H9 (cell line): ENCODE results near the gene ATG9B. TPM values are rescaled to one million over a fixed set of nuclear protein-coding genes. Genes with fewer than 3 reads are reported as not detected.

Experiments used
- DNase-seq: peaks from one replicate; pipeline ENCODE4 v3.0.0-alpha.2; 2017
- H2AFZ ChIP-seq: one replicate; pipeline ENCODE4 v1.6.1; 2013; ENCODE audit warnings: mild to moderate bottlenecking, low read length, control low read depth, moderate library complexity
- H2AK5ac ChIP-seq: 2 replicates; pipeline ENCODE4 v1.6.1; 2013; ENCODE audit warnings: low read length, control low read depth, mixed read lengths; ENCODE audit not compliant: insufficient read length
- H2BK120ac ChIP-seq: one replicate; pipeline ENCODE4 v1.6.1; 2013; ENCODE audit warnings: low read depth, mild to moderate bottlenecking, low read length, control low read depth, inconsistent platforms; ENCODE audit not compliant: poor library complexity, severe bottlenecking
- H2BK12ac ChIP-seq: 2 replicates; pipeline ENCODE4 v1.6.1; 2013; ENCODE audit warnings: low read length, control low read depth, mixed read lengths, low read depth; ENCODE audit not compliant: insufficient read length
- H2BK15ac ChIP-seq: 2 replicates; pipeline ENCODE4 v1.6.1; 2013; ENCODE audit warnings: low read depth, low read length, control low read depth
- H2BK20ac ChIP-seq: one replicate; pipeline ENCODE4 v1.6.1; 2013; ENCODE audit warnings: low read depth, mild to moderate bottlenecking, low read length, control low read depth, inconsistent platforms; ENCODE audit not compliant: poor library complexity, severe bottlenecking
- H2BK5ac ChIP-seq: 2 replicates; pipeline ENCODE4 v1.6.1; 2013; ENCODE audit warnings: low read length, control low read depth, mixed read lengths; ENCODE audit not compliant: insufficient read length
- H3K14ac ChIP-seq: 2 replicates; pipeline ENCODE4 v1.6.1; 2013; ENCODE audit warnings: low read length, control low read depth; ENCODE audit not compliant: insufficient read depth
- H3K18ac ChIP-seq: 2 replicates; pipeline ENCODE4 v1.6.1; 2013; ENCODE audit warnings: low read depth, mild to moderate bottlenecking, mixed read lengths, low read length, control low read depth; ENCODE audit not compliant: insufficient read length
- H3K23ac ChIP-seq: 2 replicates; pipeline ENCODE4 v1.6.1; 2013; ENCODE audit warnings: low read length, control low read depth, mixed read lengths, low read depth; ENCODE audit not compliant: insufficient read length
- H3K23me2 ChIP-seq: 2 replicates; pipeline ENCODE4 v1.6.1; 2013; ENCODE audit warnings: low read depth, mild to moderate bottlenecking, mixed read lengths, low read length, control low read depth; ENCODE audit not compliant: insufficient read length, poor library complexity, severe bottlenecking
- H3K27ac ChIP-seq: 2 replicates; pipeline ENCODE4 v1.5.1; 2013; ENCODE audit warnings: low read length, control low read depth, mixed read lengths, low read depth; ENCODE audit not compliant: insufficient read length
- H3K27me3 ChIP-seq: 2 replicates; pipeline ENCODE4 v1.6.1; 2013; ENCODE audit warnings: low read length, control low read depth, inconsistent platforms; ENCODE audit not compliant: insufficient read depth
- H3K4ac ChIP-seq: 2 replicates; pipeline ENCODE4 v1.6.1; 2013; ENCODE audit warnings: low read depth, mild to moderate bottlenecking, control low read depth, inconsistent platforms, low read length, moderate library complexity
- H3K4me1 ChIP-seq: 2 replicates; pipeline ENCODE4 v1.6.1; 2013; ENCODE audit warnings: low read length, control low read depth, inconsistent platforms; ENCODE audit not compliant: insufficient read depth
- H3K4me2 ChIP-seq: 2 replicates; pipeline ENCODE4 v1.6.1; 2013; ENCODE audit warnings: low read length, control low read depth, mixed read lengths; ENCODE audit not compliant: insufficient read length, insufficient read depth
- H3K56ac ChIP-seq: 2 replicates; pipeline ENCODE4 v1.6.1; 2013; ENCODE audit warnings: low read depth, mild to moderate bottlenecking, mixed read lengths, low read length, control low read depth; ENCODE audit not compliant: insufficient read length
- H3K79me1 ChIP-seq: 2 replicates; pipeline ENCODE4 v1.6.1; 2013; ENCODE audit warnings: low read depth, mild to moderate bottlenecking, moderate library complexity, low read length, control low read depth, inconsistent platforms; ENCODE audit not compliant: insufficient read depth, poor library complexity, severe bottlenecking
- H3K79me2 ChIP-seq: 2 replicates; pipeline ENCODE4 v1.6.1; 2013; ENCODE audit warnings: low read length, control low read depth, inconsistent platforms; ENCODE audit not compliant: insufficient read depth
- H3K9ac ChIP-seq: 2 replicates; pipeline ENCODE4 v1.6.1; 2013; ENCODE audit warnings: low read length, control low read depth, mixed read lengths; ENCODE audit not compliant: insufficient read length; ENCODE audit errors: extremely low read depth
- H3K9me3 ChIP-seq: one replicate; pipeline ENCODE4 v1.6.1; 2013; ENCODE audit warnings: low read depth, low read length, inconsistent platforms; ENCODE audit not compliant: control insufficient read depth
- H3T11ph ChIP-seq: one replicate; pipeline ENCODE4 v1.6.1; 2013; ENCODE audit warnings: mild to moderate bottlenecking, low read length, control low read depth, inconsistent platforms
- H4K20me1 ChIP-seq: one replicate; pipeline ENCODE4 v1.6.1; 2013; ENCODE audit not compliant: control insufficient read depth, insufficient read length, insufficient read depth
- H4K5ac ChIP-seq: 2 replicates; pipeline ENCODE4 v1.6.1; 2013; ENCODE audit warnings: low read depth, mild to moderate bottlenecking, mixed read lengths, low read length, control low read depth; ENCODE audit not compliant: insufficient read length
- H4K8ac ChIP-seq: replicated peaks from 2 replicates; pipeline ENCODE4 v1.6.1; 2013; ENCODE audit warnings: low read length, control low read depth, mixed read lengths, low read depth; ENCODE audit not compliant: insufficient read length
- H4K91ac ChIP-seq: 2 replicates; pipeline ENCODE4 v1.6.1; 2013; ENCODE audit warnings: low read depth, mild to moderate bottlenecking, moderate library complexity, mixed read lengths, low read length, control low read depth; ENCODE audit not compliant: insufficient read length
- H3K27ac Mint-ChIP-seq, 3 experiments: 2 replicates in 2 of 3; 3 replicates in 1 of 3; pipeline ENCODE4 v1.8.0; 2020 to 2021; ENCODE audit warnings: mixed read lengths in 3 of 3, mild to moderate bottlenecking in 1 of 3, moderate library complexity in 1 of 3
- H3K27me3 Mint-ChIP-seq: 2 replicates; pipeline ENCODE4 v1.8.0; 2021; ENCODE audit warnings: low read depth, mild to moderate bottlenecking, moderate library complexity, mixed read lengths
- H3K36me3 Mint-ChIP-seq, 3 experiments: 2 replicates in 2 of 3; 3 replicates in 1 of 3; pipeline ENCODE4 v1.8.0; 2020 to 2021; ENCODE audit warnings: low read depth in 3 of 3, mixed read lengths in 3 of 3; ENCODE audit not compliant: insufficient read depth in 1 of 3
- H3K4me1 Mint-ChIP-seq, 2 experiments: 2 replicates each; pipeline ENCODE4 v1.8.0; 2020; ENCODE audit warnings: mixed read lengths in 2 of 2
- H3K4me3 Mint-ChIP-seq, 2 experiments: 2 replicates in 1 of 2; 3 replicates in 1 of 2; pipeline ENCODE4 v1.8.0; 2020 to 2021; ENCODE audit warnings: mild to moderate bottlenecking in 2 of 2, mixed read lengths in 2 of 2, moderate library complexity in 1 of 2
- H3K9me3 Mint-ChIP-seq, 2 experiments: 2 replicates in 1 of 2; 3 replicates in 1 of 2; pipeline ENCODE4 v1.8.0; 2020; ENCODE audit warnings: mild to moderate bottlenecking in 2 of 2, mixed read lengths in 2 of 2, moderate library complexity in 1 of 2
- CTCF ChIP-seq: fragments of 200-600 bp; sonication (generic); conservative IDR thresholded peaks from 3 replicates; pipeline ENCODE4 v1.8.0; 2021; ENCODE audit warnings: antibody characterized with exemption, mild to moderate bottlenecking
- WGBS: extraction: QIAGEN DNeasy Blood & Tissue Kit; methylation state at CpG from one replicate; pipeline ENCODE4 v1.1.7; 2013; ENCODE audit warnings: missing lambda C conversion rate, low lambda C conversion rate, mixed read lengths; ENCODE audit not compliant: insufficient read length; ENCODE audit errors: extremely low coverage; 5-methylcytosine and 5-hydroxymethylcytosine counted together
- total RNA-seq: library from RNA; stranded (reverse); gene quantifications from 2 replicates; pipeline ENCODE4 v1.2.1, GENCODE V29; 2021

Gene ATG9B
- total RNA-seq, 1 experiment from 2014 or later: 1.5 TPM

GRCh38 chr7:151062399-151063211 lies 38.3 kb upstream of the ATG9B start:
- Mint-ChIP-seq H3K36me3 (peaks cover 17 to 30% (median 26%) of the 10 kb centered on the region in 3 experiments; a peak in 6 of 7 replicates), H3K27ac (peak overlapping the region in 1 of 3 experiments; percentile 87; a peak in 3 of 7 replicates), H3K4me1 (peaks cover 31 to 39% of the 10 kb centered on the region in 2 experiments), H3K9me3 (no peaks in the 10 kb centered on the region; a peak in 1 of 5 replicates), H3K4me3 (peak overlapping the region; percentile 67 to 91), H3K27me3 (no peaks in the 10 kb centered on the region)
- no peak overlapping the region for H2BK120ac ChIP-seq
- H3K4me2 ChIP-seq: peak overlapping the region; percentile 58
- H4K8ac ChIP-seq: no peak overlapping the region
- H2AK5ac ChIP-seq: no peak overlapping the region
- no peak overlapping the region for H2BK15ac ChIP-seq
- peak; percentile 9; the same call in 1 of the 3 replicates for TF ChIP-seq CTCF
- H3K27me3 ChIP-seq: no peaks in the 10 kb centered on the region; the same call in 1 of the 2 replicates
- no peak overlapping the region for H2BK20ac ChIP-seq
- no peaks in the 10 kb centered on the region for H3K79me1 ChIP-seq
- H3K4me1 ChIP-seq: peaks cover 8% of the 10 kb centered on the region
- H3K23ac ChIP-seq: no peak overlapping the region
- no peaks in the 10 kb centered on the region for H3K79me2 ChIP-seq
- H2BK5ac ChIP-seq: no peak overlapping the region
- H3K9ac ChIP-seq: peak overlapping the region; percentile 30
- H3K56ac ChIP-seq: no peak overlapping the region
- DNase-seq: peak; percentile 98
- H4K5ac ChIP-seq: no peak overlapping the region
- no peaks in the 10 kb centered on the region for H4K20me1 ChIP-seq
- H4K91ac ChIP-seq: no peak overlapping the region
- H3K4ac ChIP-seq: no peak overlapping the region
- peaks cover 32% of the 10 kb centered on the region for H3K23me2 ChIP-seq
- no peak overlapping the region for H3T11ph ChIP-seq
- H3K9me3 ChIP-seq: no peaks in the 10 kb centered on the region
- H2BK12ac ChIP-seq: no peak overlapping the region
- no peak overlapping the region for H2AFZ ChIP-seq
- peak overlapping the region; percentile 43 for H3K18ac ChIP-seq
- peak overlapping the region; percentile 61; the same call in 1 of the 2 replicates for H3K14ac ChIP-seq
- H3K27ac ChIP-seq: no peak overlapping the region
- no CpG with 5 or more reads among the region's 43 CpGs for WGBS
